Naive thymus-derived CD4-positive, alpha-beta T cell (primary cell): ENCODE measurements around the gene GPHA2. TPM values are rescaled to one million over a fixed set of nuclear protein-coding genes. Genes with fewer than 3 reads are reported as not detected.
"Not testable (repeated sequence)": the region's sequence is repeated elsewhere in the genome, so short reads cannot be mapped to it uniquely, and the experiment has no call there.

Source experiments
- ATAC-seq: fragments of 150-1000 bp; cut with Tn5 transposase; 2 replicates; pipeline ENCODE4 v1.10.0; 2021; ENCODE audit warnings: mild to moderate bottlenecking, moderate library complexity
- CTCF ChIA-PET: fragments of 350-600 bp; sonication (Branson Sonifier 250); formaldehyde crosslinking; loops from one replicate; lab custom pipeline; 2021; ENCODE audit warnings: antibody characterized with exemption; lab: Charles Lee
- POLR2A ChIA-PET: fragments of 350-600 bp; sonication (Branson Sonifier 250); formaldehyde crosslinking; loops from one replicate; lab custom pipeline; 2021; ENCODE audit warnings: antibody characterized with exemption, inconsistent platforms; lab: Charles Lee
- DNase-seq, 9 donors: peaks; one replicate each; pipeline versions ENCODE4 v3.0.0 to v3.0.0-alpha.2; 2020 to 2022; ENCODE audit warnings: mixed read lengths in 1 of 9
- H3K27ac ChIP-seq: one replicate; pipeline ENCODE4 v1.7.0; 2013; ENCODE audit warnings: mild to moderate bottlenecking, low read depth, low read length, moderate library complexity
- H3K27me3 ChIP-seq, 2 donors: one replicate each; pipeline ENCODE4 v1.7.0; 2013; ENCODE audit warnings: low read length in 2 of 2, mild to moderate bottlenecking in 2 of 2, moderate library complexity in 2 of 2; ENCODE audit not compliant: control insufficient read depth in 2 of 2, insufficient read depth in 2 of 2
- H3K36me3 ChIP-seq, 3 experiments: 1 replicate in 2 of 3; 2 replicates in 1 of 3; pipeline ENCODE4 v1.7.0; 2013; ENCODE audit warnings: low read length in 3 of 3, mild to moderate bottlenecking in 3 of 3, moderate library complexity in 1 of 3; ENCODE audit not compliant: insufficient read depth in 3 of 3, control insufficient read depth in 2 of 3
- H3K4me1 ChIP-seq, 2 donors: one replicate each; pipeline ENCODE4 v1.7.0; 2013; ENCODE audit warnings: low read length in 2 of 2, mild to moderate bottlenecking in 2 of 2, moderate library complexity in 1 of 2; ENCODE audit not compliant: control insufficient read depth in 2 of 2, insufficient read depth in 2 of 2
- H3K4me3 ChIP-seq: 2 replicates; pipeline ENCODE4 v1.7.0; 2013; ENCODE audit warnings: mild to moderate bottlenecking, low read length
- H3K9me3 ChIP-seq, 3 experiments: 1 replicate in 2 of 3; 2 replicates in 1 of 3; pipeline ENCODE4 v1.7.0; 2013; ENCODE audit warnings: low read length in 3 of 3; ENCODE audit not compliant: control insufficient read depth in 2 of 3
- H3K27ac Mint-ChIP-seq, 9 donors: one replicate each; pipeline ENCODE4 v1.8.0; 2020 to 2022; ENCODE audit warnings: mixed read lengths in 9 of 9, mild to moderate bottlenecking in 8 of 9, moderate library complexity in 5 of 9, inconsistent platforms in 2 of 9
- H3K27me3 Mint-ChIP-seq, 5 donors: one replicate each; pipeline ENCODE4 v1.8.0; 2021 to 2022; ENCODE audit warnings: mixed read lengths in 5 of 5, mild to moderate bottlenecking in 1 of 5
- H3K36me3 Mint-ChIP-seq, 5 donors: one replicate each; pipeline ENCODE4 v1.8.0; 2020 to 2022; ENCODE audit warnings: mixed read lengths in 5 of 5, mild to moderate bottlenecking in 3 of 5, inconsistent platforms in 1 of 5
- H3K4me1 Mint-ChIP-seq, 7 donors: one replicate each; pipeline ENCODE4 v1.8.0; 2020 to 2022; ENCODE audit warnings: mixed read lengths in 7 of 7, mild to moderate bottlenecking in 3 of 7, inconsistent platforms in 1 of 7
- H3K4me3 Mint-ChIP-seq, 10 donors: one replicate each; pipeline ENCODE4 v1.8.0; 2020 to 2022; ENCODE audit warnings: mild to moderate bottlenecking in 10 of 10, mixed read lengths in 10 of 10, moderate library complexity in 6 of 10, inconsistent platforms in 2 of 10
- H3K9me3 Mint-ChIP-seq, 11 donors: one replicate each; pipeline ENCODE4 v1.8.0; 2020 to 2022; ENCODE audit warnings: mixed read lengths in 11 of 11, mild to moderate bottlenecking in 4 of 11, inconsistent platforms in 1 of 11, moderate library complexity in 1 of 11
- intact Hi-C, 2 donors: fragments of 100-400 bp; cut with micrococcal nuclease; formaldehyde crosslinking; loops; one replicate each; pipeline ENCODE4 v1.15.1; 2023
- polyA plus RNA-seq, 2 donors: library from polyadenylated mRNA; unstranded; fragments of 300-500 nt; fragmentation: Illumina TruSeq; gene quantifications; one replicate each; pipeline ENCODE4 v1.2.3, GENCODE V29; 2021
- total RNA-seq, 6 experiments: library from RNA in 5 of 6; stranded (reverse) in 5 of 6; gene quantifications; 1 replicate in 5 of 6; 2 replicates in 1 of 6; pipeline ENCODE4 v1.2.3 and lab custom pipeline; 2021 to 2026

Gene GPHA2, protein sequence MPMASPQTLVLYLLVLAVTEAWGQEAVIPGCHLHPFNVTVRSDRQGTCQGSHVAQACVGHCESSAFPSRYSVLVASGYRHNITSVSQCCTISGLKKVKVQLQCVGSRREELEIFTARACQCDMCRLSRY
- total RNA-seq = under 1 TPM in 1 of 5 experiments, not detected in 4; 0.48 TPM
- not detected for polyA plus RNA-seq
- total RNA-seq (lab: John Stamatoyannopoulos, UW) = not detected

DNA sequence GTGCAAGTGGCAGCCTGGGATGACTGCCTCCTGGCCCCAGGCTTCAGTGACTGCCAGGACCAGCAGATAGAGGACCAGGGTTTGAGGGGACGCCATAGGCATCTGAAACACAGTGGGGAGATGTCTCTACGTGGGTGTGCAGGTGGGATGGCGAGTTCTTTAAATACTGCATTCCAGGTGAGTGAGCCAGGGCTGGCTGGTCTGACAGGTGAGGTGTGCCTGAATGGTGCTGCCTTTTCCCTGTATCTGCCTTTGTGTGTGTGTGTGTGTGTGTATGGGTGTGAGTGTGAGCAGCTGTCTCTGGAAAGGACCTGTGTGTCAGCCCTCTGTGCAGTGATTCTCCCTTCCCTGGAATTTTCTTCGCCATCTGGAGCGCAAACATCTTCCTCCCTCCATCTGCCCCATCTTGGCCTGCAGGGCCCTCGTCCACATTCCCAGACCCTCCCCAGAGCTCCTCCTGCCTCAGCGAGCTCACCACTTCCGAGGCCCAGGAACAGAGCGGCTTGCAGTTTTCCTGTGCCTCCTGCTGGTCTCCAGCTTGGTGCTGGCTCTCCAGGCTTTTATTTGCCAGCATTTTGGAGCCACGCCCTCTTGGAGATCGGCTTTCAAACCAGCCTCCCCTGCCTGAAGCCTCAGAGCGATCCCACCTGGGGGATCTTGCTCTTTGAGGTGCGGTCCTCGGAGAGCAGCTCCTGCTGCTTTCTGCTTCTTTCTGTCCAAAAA, at the start of gene GPHA2:
Gene GPHA2, minus strand, starts transcription at position 535 of the 723 bp plus-strand sequence. Its CDS starts 433 bp downstream, at position 102.
- Mint-ChIP-seq H3K9me3 (no peaks in the 10 kb centered on the region), H3K4me3 (no peak within 1 kb of the TSS), H3K36me3 (peaks cover 0 to 19% (median 9%) of the 10 kb centered on the region in 5 donors), H3K27ac (peak within 1 kb of the TSS in 2 of 9 donors; percentile 45 to 68), H3K4me1 (no peaks in the 10 kb centered on the region), H3K27me3 (peaks cover 0 to 3% (median 0%) of the 10 kb centered on the region in 5 donors)
- POLR2A ChIA-PET = no interaction called here
- DNase-seq = no peak
- ATAC-seq = peak; percentile 14
- intact Hi-C loops = no loop called here
- Histone ChIP-seq H3K27me3 (no peaks in the 10 kb centered on the region), H3K36me3 (peaks cover 0 to 28% (median 4%) of the 10 kb centered on the region in 3 experiments), H3K9me3 (no peaks in the 10 kb centered on the region), H3K27ac (no peak within 1 kb of the TSS), H3K4me1 (no peaks in the 10 kb centered on the region), H3K4me3 (no peak within 1 kb of the TSS)
- CTCF ChIA-PET = no interaction called here

DNA sequence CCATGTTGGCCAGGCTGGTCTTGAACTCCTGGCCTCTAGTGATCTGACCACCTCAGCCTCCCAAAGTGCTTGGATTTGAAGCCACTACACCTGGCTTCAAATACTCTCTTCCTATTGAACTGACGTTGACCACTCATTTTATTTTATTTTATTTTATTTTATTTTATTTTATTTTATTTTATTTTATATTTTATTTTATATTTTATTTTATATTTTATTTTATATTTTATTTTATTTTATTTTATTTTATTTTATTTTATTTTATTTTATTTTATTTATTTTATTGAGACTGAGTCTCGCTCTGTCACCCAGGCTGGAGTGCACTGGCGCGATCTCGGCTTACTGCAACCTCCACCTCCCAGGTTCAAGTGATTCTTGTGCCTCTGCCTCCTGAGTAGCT, 47.6 kb upstream of the GPHA2 start:
- H3K4me1 ChIP-seq, H3K27ac ChIP-seq, DNase-seq, H3K4me3 ChIP-seq, H3K27ac Mint-ChIP-seq, H3K27me3 ChIP-seq, H3K36me3 ChIP-seq, intact Hi-C loops, H3K36me3 Mint-ChIP-seq, POLR2A ChIA-PET, ATAC-seq, H3K9me3 ChIP-seq, H3K4me3 Mint-ChIP-seq, H3K9me3 Mint-ChIP-seq, H3K4me1 Mint-ChIP-seq, CTCF ChIA-PET: not testable (repeated sequence)
- peaks cover 0 to 19% (median 8%) of the 10 kb centered on the region in 5 donors for H3K27me3 Mint-ChIP-seq

DNA sequence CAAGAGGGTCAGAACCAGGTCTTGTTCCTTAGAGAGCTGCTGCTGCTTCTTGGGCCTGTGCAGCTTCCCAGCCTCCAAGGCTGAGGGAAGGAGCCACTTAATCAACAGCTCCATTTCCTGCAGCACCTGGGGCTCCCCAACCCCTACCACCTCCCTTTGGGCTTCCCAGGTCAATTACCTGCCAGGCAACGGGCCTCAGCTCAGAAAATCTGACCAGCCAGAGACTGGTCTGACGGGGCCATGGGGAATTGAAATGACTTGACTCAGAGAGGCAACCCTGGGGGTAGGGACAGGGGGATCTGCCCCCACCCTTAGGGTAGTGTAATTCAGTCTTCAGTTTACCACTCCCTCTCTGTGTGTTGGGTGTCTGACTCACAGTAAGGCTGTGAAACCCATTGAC, 41.0 kb upstream of the GPHA2 start:
- H3K27me3 Mint-ChIP-seq = peaks cover 0 to 4% (median 4%) of the 10 kb centered on the region in 5 donors
- peaks cover 0 to 5% (median 0%) of the 10 kb centered on the region in 11 donors for H3K9me3 Mint-ChIP-seq
- no peak overlapping the region for H3K4me3 Mint-ChIP-seq
- Histone ChIP-seq H3K4me3 (no peak overlapping the region), H3K27ac (no peak overlapping the region), H3K4me1 (peaks cover 0 to 6% of the 10 kb centered on the region in 2 donors), H3K9me3 (no peaks in the 10 kb centered on the region), H3K27me3 (no peaks in the 10 kb centered on the region), H3K36me3 (no peaks in the 10 kb centered on the region)
- H3K36me3 Mint-ChIP-seq = no peaks in the 10 kb centered on the region
- ATAC-seq (no peak), DNase-seq (no peak)
- H3K4me1 Mint-ChIP-seq = peaks cover 0 to 7% (median 5%) of the 10 kb centered on the region in 7 donors
- intact Hi-C loops = no loop called here
- CTCF ChIA-PET = no interaction called here
- no peak overlapping the region for H3K27ac Mint-ChIP-seq
- POLR2A ChIA-PET = no interaction called here

DNA sequence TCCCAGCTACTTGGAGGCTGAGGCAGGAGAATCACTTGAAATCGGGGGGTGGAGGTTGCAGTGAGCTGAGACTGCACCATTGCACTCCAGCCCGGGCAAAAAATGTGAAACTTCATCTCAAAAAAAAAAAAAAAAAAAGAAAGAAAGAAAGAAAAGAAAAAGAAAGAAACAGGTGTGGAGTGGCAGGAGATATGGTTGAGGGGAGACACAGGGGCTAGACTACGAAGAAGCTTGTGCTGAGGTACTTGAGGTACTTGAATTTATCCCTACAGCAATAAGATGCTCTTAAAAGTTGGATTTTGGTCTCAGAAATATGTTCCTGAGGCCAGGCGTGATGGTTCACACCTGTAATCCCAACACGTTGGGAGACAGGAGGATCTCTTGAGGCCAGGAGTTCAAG, 38.4 kb upstream of the GPHA2 start:
- peaks cover 0 to 5% (median 0%) of the 10 kb centered on the region in 11 donors for H3K9me3 Mint-ChIP-seq
- Histone ChIP-seq H3K36me3 (no peaks in the 10 kb centered on the region), H3K27ac (no peak overlapping the region), H3K4me3 (no peak overlapping the region), H3K27me3 (no peaks in the 10 kb centered on the region), H3K9me3 (no peaks in the 10 kb centered on the region), H3K4me1 (peaks cover 0 to 8% of the 10 kb centered on the region in 2 donors)
- H3K27ac Mint-ChIP-seq = peak overlapping the region in 1 of 9 donors; percentile 47
- ChIA-PET POLR2A (no interaction called here), CTCF (no interaction called here)
- peaks cover 0 to 20% (median 14%) of the 10 kb centered on the region in 7 donors for H3K4me1 Mint-ChIP-seq
- H3K4me3 Mint-ChIP-seq = no peak overlapping the region
- ATAC-seq (no peak), DNase-seq (no peak)
- intact Hi-C loops = no loop called here
- H3K27me3 Mint-ChIP-seq = no peaks in the 10 kb centered on the region
- no peaks in the 10 kb centered on the region for H3K36me3 Mint-ChIP-seq

DNA sequence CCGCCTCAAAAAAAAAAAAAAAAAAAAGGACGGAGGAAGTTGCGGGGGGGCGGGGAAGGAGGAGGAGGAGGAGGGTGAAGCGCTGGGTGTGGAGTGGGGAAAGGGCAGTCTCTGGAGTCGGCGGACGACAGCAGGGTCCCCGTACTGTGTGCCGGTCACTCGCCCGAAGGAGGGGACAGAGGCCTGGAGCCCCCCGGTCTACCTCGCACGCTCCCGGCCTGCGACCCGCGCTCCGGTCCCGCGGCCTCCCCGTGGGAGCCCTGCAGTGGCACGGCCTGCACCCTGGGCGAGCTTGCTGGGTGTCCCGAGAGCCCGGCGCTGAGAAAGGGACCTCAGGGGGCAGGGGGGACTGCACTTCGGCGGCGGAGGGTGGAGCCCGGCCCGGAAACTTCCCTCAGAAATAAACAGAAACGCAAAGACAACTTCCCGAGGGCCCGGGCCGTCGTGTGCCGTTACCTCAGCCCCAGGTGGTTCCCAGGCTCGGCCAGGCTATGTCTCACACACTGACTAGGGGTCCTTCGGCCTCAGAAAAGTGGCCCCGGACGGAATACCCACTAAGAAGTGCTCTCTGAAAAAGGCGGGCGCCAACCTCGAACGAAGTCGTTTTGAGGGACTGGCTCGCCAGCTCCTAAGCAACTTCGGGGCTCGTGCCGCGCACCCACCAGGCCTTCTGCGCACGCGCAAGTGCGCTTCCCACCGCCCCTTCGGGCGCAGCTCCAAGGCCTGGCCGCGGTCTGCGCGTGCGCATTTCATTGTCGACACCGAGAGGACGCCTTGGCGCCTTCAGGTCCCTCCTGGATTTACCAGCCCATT, 35.9 kb upstream of the GPHA2 start, which contains the start of gene MAJIN:
Gene MAJIN, minus strand, starts transcription at position 688 of the 813 bp plus-strand sequence. CDS start 12,703 bp downstream, outside the sequence.
- Histone ChIP-seq H3K36me3 (no peaks in the 10 kb centered on the region), H3K27ac (peak within 1 kb of the TSS; percentile 63), H3K9me3 (no peaks in the 10 kb centered on the region), H3K4me1 (peaks cover 0 to 8% of the 10 kb centered on the region in 2 donors), H3K4me3 (peak within 1 kb of the TSS; percentile 32), H3K27me3 (no peaks in the 10 kb centered on the region)
- Mint-ChIP-seq H3K36me3 (no peaks in the 10 kb centered on the region), H3K27me3 (no peaks in the 10 kb centered on the region), H3K4me1 (peaks cover 0 to 23% (median 14%) of the 10 kb centered on the region in 7 donors), H3K4me3 (peak within 1 kb of the TSS; percentile 60 to 87 (median 78)), H3K9me3 (no peaks in the 10 kb centered on the region), H3K27ac (peak within 1 kb of the TSS; percentile 70 to 91 (median 83))
- POLR2A ChIA-PET = interaction anchor here (0.9 to 1.9 kb wide), 4 partner anchors 123 to 193 kb away, joined by 3 to 5 read pairs (median 4); partner anchors contain the start of genes FAU, MEN1, MRPL49 and SF1
- CTCF ChIA-PET = interaction anchor here (0.5 kb wide), 1 partner anchor 269 kb away, joined by 3 read pairs; no protein-coding TSS in a partner anchor
- ATAC-seq (peak; percentile 86), DNase-seq (peak; percentile 80 to 92 (median 87))
- intact Hi-C loops = loop anchor here in 1 of 2 donors (1.0 kb wide), 1 partner anchor 47 kb away; the partner anchor contains the start of gene PPP2R5B

DNA sequence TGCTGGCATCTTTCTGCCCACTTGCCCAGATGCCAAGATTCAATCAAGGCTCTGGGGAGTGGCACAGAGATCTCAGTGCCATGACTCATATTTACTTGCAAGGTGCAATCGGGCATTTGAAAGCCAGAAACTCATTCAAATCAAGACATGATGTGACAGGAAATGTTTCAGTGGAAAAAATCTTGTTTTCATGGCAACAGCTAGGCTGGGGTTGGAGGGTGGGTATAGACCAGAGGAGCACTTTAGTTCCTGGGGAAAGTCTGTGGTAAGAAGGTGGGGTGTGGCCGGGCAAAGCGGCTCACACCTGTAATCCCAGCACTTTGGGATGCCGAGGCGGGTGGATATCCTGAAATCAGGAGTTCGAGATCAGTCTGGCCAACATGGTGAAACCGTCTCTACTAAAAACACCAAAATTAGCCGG, 35.0 kb upstream of the GPHA2 start:
- H3K4me1 ChIP-seq = peaks cover 0 to 8% of the 10 kb centered on the region in 2 donors
- H3K9me3 ChIP-seq = no peaks in the 10 kb centered on the region
- peak overlapping the region; percentile 37 to 87 (median 70) for H3K4me3 Mint-ChIP-seq
- H3K36me3 ChIP-seq = no peaks in the 10 kb centered on the region
- H3K4me1 Mint-ChIP-seq = peaks cover 0 to 23% (median 14%) of the 10 kb centered on the region in 7 donors
- POLR2A ChIA-PET = no interaction called here
- ATAC-seq (no peak), DNase-seq (peak in 6 of 9 donors; percentile 4 to 47 (median 14))
- no peaks in the 10 kb centered on the region for H3K27me3 ChIP-seq
- H3K27ac Mint-ChIP-seq = peak overlapping the region; percentile 54 to 91 (median 82)
- H3K9me3 Mint-ChIP-seq = no peaks in the 10 kb centered on the region
- CTCF ChIA-PET = no interaction called here
- H3K36me3 Mint-ChIP-seq = no peaks in the 10 kb centered on the region
- no peak overlapping the region for H3K4me3 ChIP-seq
- intact Hi-C loops = no loop called here
- H3K27me3 Mint-ChIP-seq = no peaks in the 10 kb centered on the region
- no peak overlapping the region for H3K27ac ChIP-seq
